Smooth muscle cell (in vitro differentiated cells): ENCODE measurements around the gene SV2C. TPM values are rescaled to one million over a fixed set of nuclear protein-coding genes. Genes with fewer than 3 reads are reported as not detected.

ENCODE experiments used
- DNase-seq: peaks from one replicate; lab custom pipeline; 2025; ENCODE audit not compliant: unreplicated experiment; lab: John Stamatoyannopoulos, UW
- H2AFZ ChIP-seq: fragments of 200-600 bp; sonication (generic); 2 replicates; pipeline ENCODE4 v1.6.0; 2016; ENCODE audit warnings: antibody characterized with exemption, low read depth, mild to moderate bottlenecking
- H3F3A ChIP-seq: fragments of 200-600 bp; sonication (generic); 2 replicates; pipeline ENCODE4 v1.6.0; 2017; ENCODE audit warnings: antibody characterized with exemption, low read depth
- H3K27ac ChIP-seq: fragments of 200-600 bp; sonication (generic); 2 replicates; pipeline ENCODE4 v1.5.1; 2016; ENCODE audit warnings: low read depth, mild to moderate bottlenecking
- H3K27me3 ChIP-seq: fragments of 200-600 bp; sonication (generic); 2 replicates; pipeline ENCODE4 v1.6.1; 2016; ENCODE audit warnings: low read depth, mild to moderate bottlenecking
- H3K36me3 ChIP-seq: fragments of 200-600 bp; sonication (generic); 2 replicates; pipeline ENCODE4 v1.5.1; 2016; ENCODE audit warnings: low read depth
- H3K4me1 ChIP-seq: fragments of 200-600 bp; sonication (generic); 2 replicates; pipeline ENCODE4 v1.5.1; 2016; ENCODE audit warnings: low read depth
- H3K4me2 ChIP-seq: fragments of 200-600 bp; sonication (generic); 2 replicates; pipeline ENCODE4 v1.6.0; 2016; ENCODE audit warnings: mild to moderate bottlenecking
- H3K4me3 ChIP-seq: fragments of 200-600 bp; sonication (generic); 2 replicates; pipeline ENCODE4 v1.5.1; 2016; ENCODE audit warnings: mild to moderate bottlenecking
- H3K79me2 ChIP-seq: fragments of 200-600 bp; sonication (generic); 2 replicates; pipeline ENCODE4 v1.6.0; 2016; ENCODE audit warnings: low read depth, mild to moderate bottlenecking
- H3K9ac ChIP-seq: fragments of 200-600 bp; sonication (generic); 2 replicates; pipeline ENCODE4 v1.6.0; 2016; ENCODE audit warnings: low read depth
- H3K9me3 ChIP-seq: fragments of 200-600 bp; sonication (generic); replicated peaks from 2 replicates; pipeline ENCODE4 v1.5.1; 2016; ENCODE audit warnings: low read depth
- H4K20me1 ChIP-seq: fragments of 200-600 bp; sonication (generic); 2 replicates; pipeline ENCODE4 v1.6.0; 2016; ENCODE audit warnings: low read depth
- WGBS: methylation state at CpG from one replicate; pipeline ENCODE4 v1.1.7; 2016; ENCODE audit warnings: low lambda C conversion rate; 5-methylcytosine and 5-hydroxymethylcytosine counted together
- polyA plus RNA-seq: library from polyadenylated mRNA; unstranded; fragments of >200 nt; fragmentation: Nextera tagmentation; extraction: Ambion mirVana; gene quantifications from 2 replicates; pipeline ENCODE4 v1.2.1, GENCODE V29; 2016
- total RNA-seq: library from RNA; depleted of rRNA; stranded (reverse); fragments of >200 nt; gene quantifications from 2 replicates; pipeline ENCODE4 v1.2.3, GENCODE V29; 2014
- TF ChIP-seq, protein P1 (sequence below): fragments of 200-600 bp; sonication (generic); IDR thresholded peaks from 2 replicates; pipeline ENCODE4 v1.5.1; 2017; ENCODE audit warnings: borderline replicate concordance, mild to moderate bottlenecking, antibody characterized with exemption; ENCODE audit not compliant: insufficient read depth, poor library complexity, severe bottlenecking

The SV2C gene
- total and polyA plus RNA-seq, 2 experiments from 2014 or later, result not detected

GRCh38 chr5:76386360-76386759 lies 303.2 kb downstream of the SV2C start:
- Histone ChIP-seq H3K36me3 (no peaks in the 10 kb centered on the region), H4K20me1 (no peaks in the 10 kb centered on the region), H2AFZ (no peak overlapping the region), H3K27ac (no peak overlapping the region), H3K27me3 (no peaks in the 10 kb centered on the region), H3K79me2 (no peaks in the 10 kb centered on the region), H3F3A (no peaks in the 10 kb centered on the region), H3K9me3 (no peaks in the 10 kb centered on the region), H3K4me1 (peaks cover 9% of the 10 kb centered on the region), H3K4me2 (no peak overlapping the region), H3K4me3 (no peak overlapping the region), H3K9ac (no peak overlapping the region)
- 85% methylated on average over 5 of the region's 5 CpGs for WGBS
- TF ChIP-seq, protein P1, sequence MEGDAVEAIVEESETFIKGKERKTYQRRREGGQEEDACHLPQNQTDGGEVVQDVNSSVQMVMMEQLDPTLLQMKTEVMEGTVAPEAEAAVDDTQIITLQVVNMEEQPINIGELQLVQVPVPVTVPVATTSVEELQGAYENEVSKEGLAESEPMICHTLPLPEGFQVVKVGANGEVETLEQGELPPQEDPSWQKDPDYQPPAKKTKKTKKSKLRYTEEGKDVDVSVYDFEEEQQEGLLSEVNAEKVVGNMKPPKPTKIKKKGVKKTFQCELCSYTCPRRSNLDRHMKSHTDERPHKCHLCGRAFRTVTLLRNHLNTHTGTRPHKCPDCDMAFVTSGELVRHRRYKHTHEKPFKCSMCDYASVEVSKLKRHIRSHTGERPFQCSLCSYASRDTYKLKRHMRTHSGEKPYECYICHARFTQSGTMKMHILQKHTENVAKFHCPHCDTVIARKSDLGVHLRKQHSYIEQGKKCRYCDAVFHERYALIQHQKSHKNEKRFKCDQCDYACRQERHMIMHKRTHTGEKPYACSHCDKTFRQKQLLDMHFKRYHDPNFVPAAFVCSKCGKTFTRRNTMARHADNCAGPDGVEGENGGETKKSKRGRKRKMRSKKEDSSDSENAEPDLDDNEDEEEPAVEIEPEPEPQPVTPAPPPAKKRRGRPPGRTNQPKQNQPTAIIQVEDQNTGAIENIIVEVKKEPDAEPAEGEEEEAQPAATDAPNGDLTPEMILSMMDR, result no peak
- no peak for DNase-seq

DNA sequence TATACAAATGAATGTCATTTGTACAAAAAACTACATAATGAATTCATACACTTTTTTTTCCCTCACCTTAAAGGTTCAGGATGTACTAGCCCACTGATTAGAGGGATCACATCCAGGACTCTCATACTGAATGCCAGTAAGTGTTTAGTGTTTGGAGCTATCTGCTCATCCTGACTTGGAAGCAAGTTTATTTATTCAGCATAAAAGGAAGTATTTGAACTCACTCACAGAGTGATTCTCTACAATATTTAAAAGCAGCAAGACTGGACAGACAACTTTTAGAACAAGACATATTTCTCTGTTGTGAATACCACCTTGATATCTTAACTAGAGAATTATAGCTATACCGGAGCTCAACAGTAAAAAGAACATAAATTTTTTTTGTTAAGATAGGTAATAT lies 305.1 kb downstream of the SV2C start:
- WGBS, result 77% methylated on average over 1 of the region's 1 CpG
- H3K9me3 ChIP-seq, result no peaks in the 10 kb centered on the region
- H3K79me2 ChIP-seq, result no peaks in the 10 kb centered on the region

DNA sequence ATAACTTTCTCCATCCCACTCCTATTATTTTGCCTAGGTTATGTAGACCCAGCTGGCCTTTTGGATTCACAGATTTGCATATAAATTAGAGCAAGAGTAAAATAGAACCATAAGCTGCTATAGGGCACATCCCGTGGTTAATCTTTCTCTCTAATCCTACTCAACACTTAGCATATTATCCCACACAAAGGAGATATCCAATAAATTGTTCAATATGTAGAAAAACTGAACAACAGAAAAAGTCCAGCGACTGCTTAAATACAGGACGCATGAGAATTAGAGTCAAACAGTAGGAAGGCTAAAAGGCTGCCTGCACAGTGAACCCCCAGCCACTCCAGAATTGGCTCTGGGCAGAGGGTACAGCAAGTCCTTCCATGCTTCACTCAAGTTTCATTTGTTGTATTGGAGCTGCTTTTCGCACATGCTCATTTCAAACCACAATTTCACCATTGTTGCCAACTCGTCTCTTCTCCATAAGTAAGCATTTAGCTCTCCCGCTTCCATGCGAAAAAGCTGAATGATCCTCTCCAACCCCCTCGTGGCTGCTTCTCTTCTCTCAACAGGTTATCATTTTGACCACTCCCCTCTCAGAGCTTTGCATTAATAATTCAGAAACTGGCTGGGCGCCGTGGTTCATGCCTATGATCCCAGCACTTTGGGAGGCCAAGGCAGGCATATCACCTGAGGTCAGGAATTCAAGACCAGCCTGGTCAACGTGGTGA lies 305.8 kb downstream of the SV2C start:
- no peak overlapping the region for H2AFZ ChIP-seq
- H3K36me3 ChIP-seq, result no peaks in the 10 kb centered on the region
- no peaks in the 10 kb centered on the region for H4K20me1 ChIP-seq
- no peaks in the 10 kb centered on the region for H3K79me2 ChIP-seq
- no peak overlapping the region for H3K4me2 ChIP-seq
- no peak overlapping the region for H3K9ac ChIP-seq
- DNase-seq, result no peak
- WGBS, result 89% methylated on average over 11 of the region's 11 CpGs
- no peak overlapping the region for H3K4me3 ChIP-seq
- peaks cover 9% of the 10 kb centered on the region for H3K4me1 ChIP-seq
- H3K27me3 ChIP-seq, result no peaks in the 10 kb centered on the region
- no peaks in the 10 kb centered on the region for H3K9me3 ChIP-seq
- H3K27ac ChIP-seq, result no peak overlapping the region
- TF ChIP-seq, protein P1, result no peak
- H3F3A ChIP-seq, result no peaks in the 10 kb centered on the region

More for the DNA sequence above, 305.1 kb downstream of the SV2C start:
- TF ChIP-seq, protein P1, result no peak
- H3K4me1 ChIP-seq, result peaks cover 9% of the 10 kb centered on the region
- no peak for DNase-seq
- no peaks in the 10 kb centered on the region for H3F3A ChIP-seq
- H4K20me1 ChIP-seq, result no peaks in the 10 kb centered on the region
- H3K27ac ChIP-seq, result no peak overlapping the region
- no peak overlapping the region for H3K9ac ChIP-seq
- H3K4me2 ChIP-seq, result no peak overlapping the region
- no peak overlapping the region for H2AFZ ChIP-seq
- no peak overlapping the region for H3K4me3 ChIP-seq
- no peaks in the 10 kb centered on the region for H3K36me3 ChIP-seq
- no peaks in the 10 kb centered on the region for H3K27me3 ChIP-seq

- DNase-seq, result no peak
- Histone ChIP-seq H3K4me3 (no peak overlapping the region), H3K9me3 (no peaks in the 10 kb centered on the region), H3K4me2 (no peak overlapping the region), H3K79me2 (no peaks in the 10 kb centered on the region), H3K27ac (no peak overlapping the region), H3K27me3 (no peaks in the 10 kb centered on the region), H3K9ac (no peak overlapping the region), H3K36me3 (no peaks in the 10 kb centered on the region), H2AFZ (no peak overlapping the region), H4K20me1 (no peaks in the 10 kb centered on the region), H3F3A (no peaks in the 10 kb centered on the region), H3K4me1 (peaks cover 9% of the 10 kb centered on the region)
- WGBS, result 95% methylated on average over 13 of the region's 13 CpGs
- TF ChIP-seq, protein P1, result no peak
Observed at GRCh38 chr5:76389513-76390154, 306.5 kb downstream of the SV2C start.
